ENCODE measurements around the gene FAM25C.
"Not testable (repeated sequence)": the region's sequence is repeated elsewhere in the genome, so short reads cannot be mapped to it uniquely, and the experiment has no call there.

The FAM25C gene

GRCh38 chr10:47947424-47947823 is 52.2 kb downstream of the FAM25C start:
- DNase-seq = not testable (repeated sequence)
